ENCODE results near the gene TPSD1.

The TPSD1 gene

GRCh38 chr16:1299012-1299867 lies 43.4 kb downstream of the TPSD1 start:
- no peak overlapping the region for H3K18ac ChIP-seq (ENCODE audit: low read depth in 1 of 2, low read length in 2 of 2)
- H3K27ac ChIP-seq (ENCODE audit: low read length, poor library complexity, severe bottlenecking), result no peak overlapping the region
- no peak overlapping the region for H3K4me2 ChIP-seq (ENCODE audit: low read length, poor library complexity, severe bottlenecking)
- H2AFZ ChIP-seq (ENCODE audit: low read depth, low read length), result no peak overlapping the region
- no peak overlapping the region for H4K91ac ChIP-seq (ENCODE audit: low read length)
- 90% methylated on average over 25 of the region's 31 CpGs for WGBS
- H3K14ac ChIP-seq (ENCODE audit: low read length in 2 of 2), result no peak overlapping the region
- H3K27me3 ChIP-seq (ENCODE audit: control insufficient read depth in 1 of 2, insufficient read depth in 1 of 2, low read length in 2 of 2), result peaks cover 28 to 36% of the 10 kb centered on the region in 2 experiments
- no peak overlapping the region for H2BK12ac ChIP-seq (ENCODE audit: low read length in 2 of 2)
- H3K9me3 ChIP-seq (ENCODE audit: control insufficient read depth, low read length), result no peaks in the 10 kb centered on the region
- H3K4ac ChIP-seq (ENCODE audit: low read depth in 1 of 2, low read length in 2 of 2), result no peak overlapping the region
- peaks cover 10% of the 10 kb centered on the region for H3K4me1 ChIP-seq (ENCODE audit: control insufficient read depth, insufficient read depth, low read depth, low read length)
- H3K23ac ChIP-seq (ENCODE audit: low read length in 2 of 2), result no peak overlapping the region
- no peak overlapping the region for H3K9ac ChIP-seq (ENCODE audit: low read length)
- H4K8ac ChIP-seq (ENCODE audit: low read length), result no peak overlapping the region
- H2BK15ac ChIP-seq (ENCODE audit: low read depth, poor library complexity, severe bottlenecking), result no peak overlapping the region
- no peak overlapping the region for H2BK120ac ChIP-seq (ENCODE audit: low read depth, low read length)
- peak overlapping the region in 1 of 2 experiments; percentile 3 for H3K4me3 ChIP-seq (ENCODE audit: insufficient read depth in 1 of 2, low read depth in 1 of 2, low read length in 2 of 2)
- no peak overlapping the region for H2AK5ac ChIP-seq (ENCODE audit: low read length, severe bottlenecking)
- H3K79me1 ChIP-seq (replicated peaks; ENCODE audit: low read length, poor library complexity, severe bottlenecking), result no peaks in the 10 kb centered on the region
- H3K36me3 ChIP-seq (ENCODE audit: control insufficient read depth in 1 of 2, insufficient read depth in 2 of 2, low read depth in 1 of 2, low read length in 2 of 2), result no peaks in the 10 kb centered on the region
- no peak overlapping the region for H2BK5ac ChIP-seq (ENCODE audit: low read depth, low read length, poor library complexity, severe bottlenecking)
- no peak for DNase-seq

- 87% methylated on average over 12 of the region's 12 CpGs for WGBS
- Histone ChIP-seq H3K27ac (ENCODE audit: low read length, poor library complexity, severe bottlenecking) (no peak overlapping the region), H3K79me1 (replicated peaks; ENCODE audit: low read length, poor library complexity, severe bottlenecking) (no peaks in the 10 kb centered on the region), H3K23ac (ENCODE audit: low read length in 2 of 2) (no peak overlapping the region), H4K91ac (ENCODE audit: low read length) (no peak overlapping the region), H3K18ac (ENCODE audit: low read depth in 1 of 2, low read length in 2 of 2) (no peak overlapping the region), H2AK5ac (ENCODE audit: low read length, severe bottlenecking) (no peak overlapping the region), H2BK12ac (ENCODE audit: low read length in 2 of 2) (no peak overlapping the region), H2BK15ac (ENCODE audit: low read depth, poor library complexity, severe bottlenecking) (no peak overlapping the region), H3K9me3 (ENCODE audit: control insufficient read depth, low read length) (no peaks in the 10 kb centered on the region), H2BK5ac (ENCODE audit: low read depth, low read length, poor library complexity, severe bottlenecking) (no peak overlapping the region), H3K4me3 (ENCODE audit: insufficient read depth in 1 of 2, low read depth in 1 of 2, low read length in 2 of 2) (no peak overlapping the region), H3K36me3 (ENCODE audit: control insufficient read depth in 1 of 2, insufficient read depth in 2 of 2, low read depth in 1 of 2, low read length in 2 of 2) (no peaks in the 10 kb centered on the region), H3K14ac (ENCODE audit: low read length in 2 of 2) (no peak overlapping the region), H3K4me1 (ENCODE audit: control insufficient read depth, insufficient read depth, low read depth, low read length) (peaks cover 10% of the 10 kb centered on the region), H3K9ac (ENCODE audit: low read length) (no peak overlapping the region), H4K8ac (ENCODE audit: low read length) (no peak overlapping the region), H2BK120ac (ENCODE audit: low read depth, low read length) (no peak overlapping the region), H3K27me3 (ENCODE audit: control insufficient read depth in 1 of 2, insufficient read depth in 1 of 2, low read length in 2 of 2) (peaks cover 28 to 34% of the 10 kb centered on the region in 2 experiments), H2AFZ (ENCODE audit: low read depth, low read length) (no peak overlapping the region), H3K4ac (ENCODE audit: low read depth in 1 of 2, low read length in 2 of 2) (no peak overlapping the region), H3K4me2 (ENCODE audit: low read length, poor library complexity, severe bottlenecking) (no peak overlapping the region)
- DNase-seq, result no peak
These were observed 44.0 kb downstream of the TPSD1 start for GRCh38 chr16:1299868-1300203.

- Histone ChIP-seq H4K91ac (ENCODE audit: low read length) (peak overlapping the region; percentile 14), H2AFZ (ENCODE audit: low read depth, low read length) (no peak overlapping the region), H3K36me3 (ENCODE audit: control insufficient read depth in 1 of 2, insufficient read depth in 2 of 2, low read depth in 1 of 2, low read length in 2 of 2) (no peaks in the 10 kb centered on the region), H3K18ac (ENCODE audit: low read depth in 1 of 2, low read length in 2 of 2) (no peak overlapping the region), H3K27me3 (ENCODE audit: control insufficient read depth in 1 of 2, insufficient read depth in 1 of 2, low read length in 2 of 2) (peaks cover 28 to 31% of the 10 kb centered on the region in 2 experiments), H2BK15ac (ENCODE audit: low read depth, poor library complexity, severe bottlenecking) (no peak overlapping the region), H3K4ac (ENCODE audit: low read depth in 1 of 2, low read length in 2 of 2) (no peak overlapping the region), H3K27ac (ENCODE audit: low read length, poor library complexity, severe bottlenecking) (no peak overlapping the region), H3K9me3 (ENCODE audit: control insufficient read depth, low read length) (no peaks in the 10 kb centered on the region), H2BK5ac (ENCODE audit: low read depth, low read length, poor library complexity, severe bottlenecking) (no peak overlapping the region), H3K4me3 (ENCODE audit: insufficient read depth in 1 of 2, low read depth in 1 of 2, low read length in 2 of 2) (no peak overlapping the region), H3K4me1 (ENCODE audit: control insufficient read depth, insufficient read depth, low read depth, low read length) (peaks cover 10% of the 10 kb centered on the region), H3K23ac (ENCODE audit: low read length in 2 of 2) (no peak overlapping the region), H3K4me2 (ENCODE audit: low read length, poor library complexity, severe bottlenecking) (no peak overlapping the region), H2BK12ac (ENCODE audit: low read length in 2 of 2) (no peak overlapping the region), H3K9ac (ENCODE audit: low read length) (no peak overlapping the region), H3K79me1 (replicated peaks; ENCODE audit: low read length, poor library complexity, severe bottlenecking) (no peaks in the 10 kb centered on the region), H2BK120ac (ENCODE audit: low read depth, low read length) (no peak overlapping the region), H2AK5ac (ENCODE audit: low read length, severe bottlenecking) (no peak overlapping the region), H4K8ac (ENCODE audit: low read length) (peak overlapping the region; percentile 75), H3K14ac (ENCODE audit: low read length in 2 of 2) (no peak overlapping the region)
- 25% methylated on average over 42 of the region's 42 CpGs for WGBS
- peak; percentile 54 for DNase-seq
These were observed 45.0 kb downstream of the TPSD1 start for GRCh38 chr16:1300664-1301476.

GRCh38 chr16:1301562-1301961 lies 45.7 kb downstream of the TPSD1 start:
- peak overlapping the region in 1 of 2 experiments; percentile 18 for H3K14ac ChIP-seq (ENCODE audit: low read length in 2 of 2)
- 88% methylated on average over 12 of the region's 12 CpGs for WGBS

More at GRCh38 chr16:1301562-1301961, 45.7 kb downstream of the TPSD1 start:
- Histone ChIP-seq H3K36me3 (ENCODE audit: control insufficient read depth in 1 of 2, insufficient read depth in 2 of 2, low read depth in 1 of 2, low read length in 2 of 2) (no peaks in the 10 kb centered on the region), H3K4me2 (ENCODE audit: low read length, poor library complexity, severe bottlenecking) (no peak overlapping the region), H3K4me1 (ENCODE audit: control insufficient read depth, insufficient read depth, low read depth, low read length) (peaks cover 10% of the 10 kb centered on the region), H3K79me1 (replicated peaks; ENCODE audit: low read length, poor library complexity, severe bottlenecking) (no peaks in the 10 kb centered on the region), H4K91ac (ENCODE audit: low read length) (no peak overlapping the region), H3K23ac (ENCODE audit: low read length in 2 of 2) (no peak overlapping the region), H2BK5ac (ENCODE audit: low read depth, low read length, poor library complexity, severe bottlenecking) (no peak overlapping the region), H3K27me3 (ENCODE audit: control insufficient read depth in 1 of 2, insufficient read depth in 1 of 2, low read length in 2 of 2) (peaks cover 28 to 31% of the 10 kb centered on the region in 2 experiments), H3K9me3 (ENCODE audit: control insufficient read depth, low read length) (no peaks in the 10 kb centered on the region), H3K4me3 (ENCODE audit: insufficient read depth in 1 of 2, low read depth in 1 of 2, low read length in 2 of 2) (no peak overlapping the region), H3K27ac (ENCODE audit: low read length, poor library complexity, severe bottlenecking) (no peak overlapping the region), H2BK12ac (ENCODE audit: low read length in 2 of 2) (no peak overlapping the region), H4K8ac (ENCODE audit: low read length) (no peak overlapping the region), H2BK120ac (ENCODE audit: low read depth, low read length) (no peak overlapping the region), H2AFZ (ENCODE audit: low read depth, low read length) (no peak overlapping the region), H3K9ac (ENCODE audit: low read length) (no peak overlapping the region), H2AK5ac (ENCODE audit: low read length, severe bottlenecking) (no peak overlapping the region), H3K18ac (ENCODE audit: low read depth in 1 of 2, low read length in 2 of 2) (no peak overlapping the region), H3K4ac (ENCODE audit: low read depth in 1 of 2, low read length in 2 of 2) (no peak overlapping the region), H2BK15ac (ENCODE audit: low read depth, poor library complexity, severe bottlenecking) (no peak overlapping the region)
- no peak for DNase-seq

All from mesenchymal stem cell (in vitro differentiated cells and primary cell).